Lower lobe of right lung (tissue), 2 donors: Measurements from ENCODE around the gene PPM1H. TPM values are rescaled to one million over a fixed set of nuclear protein-coding genes. Genes with fewer than 3 reads are reported as not detected.

Source experiments
- ATAC-seq, 2 donors: fragments of 200-7000 bp; cut with Tn5 transposase; one replicate each; pipeline ENCODE4 v1.9.1; 2020 to 2022; ENCODE audit warnings: mild to moderate bottlenecking in 2 of 2, moderate library complexity in 2 of 2
- DNase-seq: peaks from one replicate; pipeline ENCODE4 v3.0.0-alpha.2; 2020
- H3K27ac ChIP-seq: fragments of 200-600 bp; one replicate; pipeline ENCODE4 v1.8.0; 2022
- H3K27me3 ChIP-seq: fragments of 200-600 bp; one replicate; pipeline ENCODE4 v1.8.0; 2022; ENCODE audit warnings: low read depth
- H3K36me3 ChIP-seq: fragments of 200-600 bp; one replicate; pipeline ENCODE4 v1.8.0; 2022; ENCODE audit warnings: mild to moderate bottlenecking
- H3K4me1 ChIP-seq: fragments of 200-600 bp; one replicate; pipeline ENCODE4 v1.8.0; 2022
- H3K4me3 ChIP-seq: fragments of 200-600 bp; one replicate; pipeline ENCODE4 v1.8.0; 2022; ENCODE audit warnings: mild to moderate bottlenecking
- H3K9me3 ChIP-seq: fragments of 200-600 bp; one replicate; pipeline ENCODE4 v1.8.0; 2022
- CTCF ChIP-seq: fragments of 200-600 bp; IDR thresholded peaks from one replicate; pipeline ENCODE4 v1.8.0; 2022; ENCODE audit warnings: antibody characterized with exemption, mild to moderate bottlenecking
- intact Hi-C: fragments of 100-400 bp; cut with DNase I; formaldehyde crosslinking; loops from one replicate; pipeline ENCODE4 v1.11.0; 2022
- total RNA-seq: library from RNA; stranded (reverse); fragmentation: NEBNext Ultra II Directional; extraction: Animal tissue kit (Norgen Biotek cat#: 25700); gene quantifications from one replicate; pipeline ENCODE4 v1.2.1, GENCODE V29; 2021
- donor health status: DM: no; HTN: yes; CAD: no; lungs with severe emphysema.

The PPM1H gene
- total RNA-seq, 1 donor from 2014 or later, result 6.8 TPM

GRCh38 chr12:62784576-62784975, 150.4 kb downstream of the PPM1H start:
- intact Hi-C loops, result no loop called here
- no peak for TF ChIP-seq CTCF
- Histone ChIP-seq H3K27ac (no peak overlapping the region), H3K4me1 (peaks cover 24% of the 10 kb centered on the region), H3K9me3 (no peaks in the 10 kb centered on the region), H3K36me3 (no peaks in the 10 kb centered on the region), H3K4me3 (no peak overlapping the region), H3K27me3 (no peaks in the 10 kb centered on the region)
- no peak for DNase-seq
- no peak for ATAC-seq

- Histone ChIP-seq H3K4me3 (no peak overlapping the region), H3K9me3 (no peaks in the 10 kb centered on the region), H3K27me3 (no peaks in the 10 kb centered on the region), H3K36me3 (no peaks in the 10 kb centered on the region), H3K4me1 (peaks cover 24% of the 10 kb centered on the region), H3K27ac (no peak overlapping the region)
- intact Hi-C loops, result no loop called here
- TF ChIP-seq CTCF, result no peak
- DNase-seq (no peak), ATAC-seq (no peak)
Observed at GRCh38 chr12:62783881-62784280, 151.1 kb downstream of the PPM1H start.

- H3K36me3 ChIP-seq, result no peaks in the 10 kb centered on the region
- no peak overlapping the region for H3K4me3 ChIP-seq
- H3K4me1 ChIP-seq, result peaks cover 12% of the 10 kb centered on the region
- no peaks in the 10 kb centered on the region for H3K9me3 ChIP-seq
- intact Hi-C loops, result no loop called here
- no peak for ATAC-seq
- H3K27ac ChIP-seq, result no peak overlapping the region
- DNase-seq, result no peak
- no peak for TF ChIP-seq CTCF
- no peaks in the 10 kb centered on the region for H3K27me3 ChIP-seq
Observed at GRCh38 chr12:62781136-62781880, 153.6 kb downstream of the PPM1H start.

- no peaks in the 10 kb centered on the region for H3K9me3 ChIP-seq
- DNase-seq, result no peak
- no peak for ATAC-seq
- no peaks in the 10 kb centered on the region for H3K4me1 ChIP-seq
- intact Hi-C loops, result no loop called here
- no peak for TF ChIP-seq CTCF
- no peak overlapping the region for H3K27ac ChIP-seq
- H3K4me3 ChIP-seq, result no peak overlapping the region
- H3K27me3 ChIP-seq, result no peaks in the 10 kb centered on the region
- no peaks in the 10 kb centered on the region for H3K36me3 ChIP-seq
Observed at GRCh38 chr12:62779488-62779887, 155.5 kb downstream of the PPM1H start.

GRCh38 chr12:62778187-62778586, 156.8 kb downstream of the PPM1H start:
- no peak for TF ChIP-seq CTCF
- H3K27me3 ChIP-seq, result no peaks in the 10 kb centered on the region
- intact Hi-C loops, result no loop called here
- H3K36me3 ChIP-seq, result no peaks in the 10 kb centered on the region
- H3K4me3 ChIP-seq, result no peak overlapping the region
- H3K27ac ChIP-seq, result no peak overlapping the region
- no peak for ATAC-seq
- no peaks in the 10 kb centered on the region for H3K4me1 ChIP-seq
- no peak for DNase-seq
- no peaks in the 10 kb centered on the region for H3K9me3 ChIP-seq
